ENCODE measurements around the gene ARHGAP27.
"Not testable (repeated sequence)": the region's sequence is repeated elsewhere in the genome, so short reads cannot be mapped to it uniquely, and the experiment has no call there.

The ARHGAP27 gene

DNA sequence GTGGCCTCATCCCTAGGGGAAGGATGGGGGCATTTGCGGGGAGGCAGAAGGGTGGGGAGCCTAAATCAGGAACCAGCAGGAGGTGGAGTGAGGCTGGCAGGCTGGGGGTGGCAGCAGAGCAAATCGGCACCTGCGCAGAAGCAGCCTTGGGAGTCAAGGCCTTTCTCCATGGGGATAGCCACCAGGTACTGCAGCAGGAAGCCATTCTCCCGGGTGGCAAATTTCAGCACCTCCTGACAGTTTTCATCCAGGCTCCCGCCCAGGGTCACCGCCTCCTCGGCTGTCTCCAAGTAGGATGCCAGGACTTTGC lies 20.5 kb upstream of the ARHGAP27 start:
- not testable (repeated sequence) for H3K4me1 ChIP-seq (ENCODE audit: control insufficient read depth, insufficient read depth, low read length); H3K9me3 ChIP-seq (ENCODE audit: control insufficient read depth in 2 of 2, low read length in 2 of 2); H3K4me3 ChIP-seq (ENCODE audit: low read length in 2 of 2); H3K9ac ChIP-seq (ENCODE audit: low read length in 2 of 2); H3K27me3 ChIP-seq (ENCODE audit: control insufficient read depth in 1 of 2, insufficient read depth in 2 of 2, low read length in 2 of 2); H3K27ac ChIP-seq (ENCODE audit: low read length); H3K36me3 ChIP-seq (ENCODE audit: control insufficient read depth in 2 of 2, insufficient read depth in 2 of 2, low read length in 2 of 2)

DNA sequence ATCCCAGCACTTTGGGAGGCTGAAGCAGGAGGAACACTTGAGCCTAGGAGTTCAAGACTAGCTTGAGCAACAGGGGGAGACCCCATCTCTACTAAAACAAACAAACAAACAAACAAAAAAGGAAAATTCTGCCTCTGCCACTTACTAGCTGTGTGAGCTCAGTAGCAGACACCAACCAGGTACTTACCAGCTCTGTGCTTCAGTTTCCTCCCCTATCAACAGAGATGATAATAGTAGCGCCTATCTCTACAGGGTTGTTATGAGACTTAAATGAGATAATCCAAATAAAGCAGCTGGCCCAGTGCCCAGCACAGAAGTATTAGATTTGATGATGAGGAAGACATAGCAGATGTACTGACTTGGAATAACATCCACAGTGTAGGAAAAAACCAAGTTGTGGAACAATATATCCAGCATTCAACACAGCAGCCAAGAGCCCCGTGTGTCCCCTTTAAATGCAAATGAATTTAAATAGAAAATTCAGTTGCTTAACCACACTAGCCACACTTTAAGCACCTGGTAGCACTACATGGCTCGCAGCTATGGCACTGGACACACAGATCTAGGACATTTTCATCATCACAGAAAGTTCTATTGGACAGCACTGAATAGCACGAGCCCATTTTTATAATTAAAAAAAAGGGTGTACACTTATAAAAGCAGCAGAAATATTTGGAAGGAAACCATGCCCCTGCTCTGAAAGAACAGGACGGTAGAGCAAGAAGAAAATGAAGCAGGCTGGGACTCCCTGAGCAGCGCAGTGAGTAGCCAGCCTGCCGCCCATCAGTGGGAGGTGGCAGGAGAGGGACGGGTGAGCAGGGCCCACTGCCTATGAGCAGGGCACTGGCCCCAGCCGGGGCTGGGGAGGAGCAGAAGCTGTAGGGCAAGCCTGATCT lies 19.9 kb upstream of the ARHGAP27 start:
- not testable (repeated sequence) for H3K36me3 ChIP-seq (ENCODE audit: control insufficient read depth in 2 of 2, insufficient read depth in 2 of 2, low read length in 2 of 2); H3K4me1 ChIP-seq (ENCODE audit: control insufficient read depth, insufficient read depth, low read length); H3K27me3 ChIP-seq (ENCODE audit: control insufficient read depth in 1 of 2, insufficient read depth in 2 of 2, low read length in 2 of 2); H3K9ac ChIP-seq (ENCODE audit: low read length in 2 of 2); H3K27ac ChIP-seq (ENCODE audit: low read length); H3K9me3 ChIP-seq (ENCODE audit: control insufficient read depth in 2 of 2, low read length in 2 of 2); H3K4me3 ChIP-seq (ENCODE audit: low read length in 2 of 2)

DNA sequence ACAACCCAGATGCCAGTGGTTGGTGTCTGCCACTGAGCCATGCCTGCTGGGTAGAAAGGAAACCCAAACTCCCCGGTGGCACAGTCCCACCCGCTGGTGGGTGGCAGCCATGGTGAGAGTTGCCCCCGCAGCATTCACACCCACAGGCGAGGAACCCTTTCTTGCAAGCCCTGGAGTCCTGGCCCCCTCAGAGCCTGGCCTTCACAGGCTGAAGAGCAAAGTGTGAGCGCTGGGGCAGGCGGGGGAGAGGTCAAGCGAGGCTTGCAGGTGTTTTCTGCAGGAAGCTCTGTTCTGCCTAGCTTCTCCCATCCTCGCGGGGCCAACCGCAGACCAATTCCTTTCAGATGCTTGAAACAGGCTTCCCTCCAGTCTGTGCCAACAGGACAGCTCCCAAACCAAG lies 19.0 kb upstream of the ARHGAP27 start:
- not testable (repeated sequence) for H3K4me1 ChIP-seq (ENCODE audit: control insufficient read depth, insufficient read depth, low read length); H3K36me3 ChIP-seq (ENCODE audit: control insufficient read depth in 2 of 2, insufficient read depth in 2 of 2, low read length in 2 of 2); H3K9me3 ChIP-seq (ENCODE audit: control insufficient read depth in 2 of 2, low read length in 2 of 2); H3K27me3 ChIP-seq (ENCODE audit: control insufficient read depth in 1 of 2, insufficient read depth in 2 of 2, low read length in 2 of 2); H3K4me3 ChIP-seq (ENCODE audit: low read length in 2 of 2); H3K27ac ChIP-seq (ENCODE audit: low read length); H3K9ac ChIP-seq (ENCODE audit: low read length in 2 of 2)

DNA sequence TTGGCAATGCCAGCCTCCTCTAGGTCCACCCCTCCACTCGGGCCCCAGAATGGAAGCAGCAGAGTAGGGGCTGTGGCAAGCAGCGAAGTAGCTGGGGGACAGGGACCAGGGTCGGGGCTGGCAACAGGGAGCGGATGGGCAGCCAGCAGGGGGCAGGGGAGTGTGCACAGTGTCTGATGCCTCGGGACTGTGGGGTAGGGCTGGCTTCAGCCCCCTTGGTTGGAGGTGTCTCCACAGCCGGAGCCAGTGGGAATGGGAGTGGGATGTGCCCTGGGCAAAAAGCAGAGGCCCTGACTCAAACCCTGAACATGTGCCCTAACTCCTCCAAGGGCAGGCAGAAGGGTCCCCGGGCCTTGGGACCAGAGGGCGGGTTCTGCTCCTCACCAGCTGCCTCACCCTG lies 18.5 kb upstream of the ARHGAP27 start:
- no peaks in the 10 kb centered on the region for H3K27me3 ChIP-seq (ENCODE audit: control insufficient read depth in 1 of 2, insufficient read depth in 2 of 2, low read length in 2 of 2)
- no peaks in the 10 kb centered on the region for H3K4me1 ChIP-seq (ENCODE audit: control insufficient read depth, insufficient read depth, low read length)
- no peak overlapping the region for H3K4me3 ChIP-seq (ENCODE audit: low read length in 2 of 2)
- peaks cover 0 to 4% of the 10 kb centered on the region in 2 donors for H3K36me3 ChIP-seq (ENCODE audit: control insufficient read depth in 2 of 2, insufficient read depth in 2 of 2, low read length in 2 of 2)
- H3K9me3 ChIP-seq (ENCODE audit: control insufficient read depth in 2 of 2, low read length in 2 of 2) = no peaks in the 10 kb centered on the region
- H3K9ac ChIP-seq (ENCODE audit: low read length in 2 of 2) = no peak overlapping the region
- H3K27ac ChIP-seq (ENCODE audit: low read length) = no peak overlapping the region

DNA sequence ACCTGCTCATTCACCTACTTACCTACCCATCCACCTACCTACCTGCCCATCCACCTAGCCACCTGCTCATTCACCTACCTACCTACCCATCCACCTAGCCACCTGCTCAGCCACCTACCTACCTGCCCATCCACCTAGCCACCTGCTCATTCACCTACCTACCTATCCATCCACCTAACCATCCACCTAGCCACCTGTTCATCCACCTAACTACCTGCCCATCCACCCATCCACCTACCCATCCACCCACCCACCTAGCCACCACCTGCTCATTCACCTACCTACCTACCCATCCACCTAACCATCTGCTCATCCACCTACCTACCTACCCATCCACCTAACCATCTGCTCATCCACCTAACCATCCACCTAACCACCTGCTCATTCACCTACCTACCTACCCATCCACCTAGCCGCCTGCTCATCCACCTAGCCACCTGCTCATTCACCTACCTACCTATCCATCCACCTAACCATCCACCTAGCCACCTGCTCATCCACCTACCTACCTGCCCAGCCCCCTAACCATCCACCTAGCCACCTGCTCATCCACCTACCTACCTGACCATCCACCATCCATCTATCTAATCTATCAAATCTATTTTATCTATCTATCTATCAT lies 17.1 kb upstream of the ARHGAP27 start:
- not testable (repeated sequence) for H3K9me3 ChIP-seq (ENCODE audit: control insufficient read depth in 2 of 2, low read length in 2 of 2); H3K4me1 ChIP-seq (ENCODE audit: control insufficient read depth, insufficient read depth, low read length); H3K36me3 ChIP-seq (ENCODE audit: control insufficient read depth in 2 of 2, insufficient read depth in 2 of 2, low read length in 2 of 2); H3K4me3 ChIP-seq (ENCODE audit: low read length in 2 of 2); H3K27me3 ChIP-seq (ENCODE audit: control insufficient read depth in 1 of 2, insufficient read depth in 2 of 2, low read length in 2 of 2); H3K9ac ChIP-seq (ENCODE audit: low read length in 2 of 2); H3K27ac ChIP-seq (ENCODE audit: low read length)

DNA sequence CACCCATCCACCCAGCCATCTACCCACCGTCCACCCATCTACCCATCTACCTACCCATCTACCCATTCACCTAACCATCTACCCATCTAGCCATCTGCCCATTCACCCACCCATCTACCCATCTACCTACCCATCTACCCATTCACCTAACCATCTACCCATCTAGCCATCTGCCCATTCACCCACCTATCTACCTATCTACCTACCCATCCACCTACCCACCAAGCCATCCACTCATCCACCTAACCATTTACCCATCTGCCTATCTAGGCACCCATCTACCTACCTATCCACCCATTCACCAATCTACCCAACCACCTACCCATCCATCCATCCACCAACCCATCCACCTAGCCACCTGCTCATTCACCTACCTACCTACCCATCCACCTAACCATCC lies 16.6 kb upstream of the ARHGAP27 start:
- H3K27me3 ChIP-seq (ENCODE audit: control insufficient read depth in 1 of 2, insufficient read depth in 2 of 2, low read length in 2 of 2); H3K4me3 ChIP-seq (ENCODE audit: low read length in 2 of 2); H3K9ac ChIP-seq (ENCODE audit: low read length in 2 of 2); H3K27ac ChIP-seq (ENCODE audit: low read length); H3K36me3 ChIP-seq (ENCODE audit: control insufficient read depth in 2 of 2, insufficient read depth in 2 of 2, low read length in 2 of 2); H3K9me3 ChIP-seq (ENCODE audit: control insufficient read depth in 2 of 2, low read length in 2 of 2); H3K4me1 ChIP-seq (ENCODE audit: control insufficient read depth, insufficient read depth, low read length): not testable (repeated sequence)

DNA sequence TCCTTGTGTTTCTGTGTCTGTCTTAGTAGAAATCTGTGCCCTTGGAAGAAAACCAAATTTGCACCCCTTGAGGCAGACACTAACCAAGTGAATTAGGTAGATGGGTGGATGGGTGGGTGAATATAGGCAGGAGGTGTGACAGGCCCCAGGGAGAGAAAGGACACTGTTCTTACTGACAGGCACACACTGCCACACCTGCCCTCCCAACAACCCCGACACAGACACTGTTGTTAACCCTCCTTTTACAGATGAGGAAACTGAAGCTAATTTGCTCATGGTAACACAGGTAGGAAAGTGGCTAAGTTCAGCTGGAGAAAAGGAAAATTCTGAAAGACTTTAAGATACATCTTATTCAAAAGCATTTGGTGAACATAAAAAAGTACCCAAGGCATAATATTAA lies 15.8 kb upstream of the ARHGAP27 start:
- not testable (repeated sequence) for H3K4me3 ChIP-seq (ENCODE audit: low read length in 2 of 2); H3K36me3 ChIP-seq (ENCODE audit: control insufficient read depth in 2 of 2, insufficient read depth in 2 of 2, low read length in 2 of 2); H3K4me1 ChIP-seq (ENCODE audit: control insufficient read depth, insufficient read depth, low read length); H3K27me3 ChIP-seq (ENCODE audit: control insufficient read depth in 1 of 2, insufficient read depth in 2 of 2, low read length in 2 of 2); H3K27ac ChIP-seq (ENCODE audit: low read length); H3K9ac ChIP-seq (ENCODE audit: low read length in 2 of 2); H3K9me3 ChIP-seq (ENCODE audit: control insufficient read depth in 2 of 2, low read length in 2 of 2)

DNA sequence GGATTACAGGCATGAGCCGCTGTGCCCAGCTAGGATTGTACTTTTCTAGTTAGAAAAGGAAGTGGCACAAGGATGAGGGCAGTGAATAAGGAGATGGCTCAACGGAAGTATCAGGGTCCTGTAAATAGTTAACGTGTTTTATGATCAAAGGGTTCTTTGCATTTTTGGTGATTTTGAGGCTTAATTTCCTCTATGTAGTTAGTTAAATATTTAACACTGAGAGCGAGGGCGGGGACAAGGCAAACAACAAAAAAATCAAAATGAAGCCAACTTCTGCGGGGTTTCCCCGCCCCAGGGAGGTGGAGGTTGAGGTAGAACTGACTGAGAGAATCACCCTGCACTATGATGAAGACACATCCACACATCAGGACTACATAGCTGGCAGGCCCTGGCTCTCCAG lies 15.4 kb upstream of the ARHGAP27 start:
- not testable (repeated sequence) for H3K27me3 ChIP-seq (ENCODE audit: control insufficient read depth in 1 of 2, insufficient read depth in 2 of 2, low read length in 2 of 2); H3K27ac ChIP-seq (ENCODE audit: low read length); H3K4me1 ChIP-seq (ENCODE audit: control insufficient read depth, insufficient read depth, low read length); H3K4me3 ChIP-seq (ENCODE audit: low read length in 2 of 2); H3K36me3 ChIP-seq (ENCODE audit: control insufficient read depth in 2 of 2, insufficient read depth in 2 of 2, low read length in 2 of 2); H3K9ac ChIP-seq (ENCODE audit: low read length in 2 of 2); H3K9me3 ChIP-seq (ENCODE audit: control insufficient read depth in 2 of 2, low read length in 2 of 2)

DNA sequence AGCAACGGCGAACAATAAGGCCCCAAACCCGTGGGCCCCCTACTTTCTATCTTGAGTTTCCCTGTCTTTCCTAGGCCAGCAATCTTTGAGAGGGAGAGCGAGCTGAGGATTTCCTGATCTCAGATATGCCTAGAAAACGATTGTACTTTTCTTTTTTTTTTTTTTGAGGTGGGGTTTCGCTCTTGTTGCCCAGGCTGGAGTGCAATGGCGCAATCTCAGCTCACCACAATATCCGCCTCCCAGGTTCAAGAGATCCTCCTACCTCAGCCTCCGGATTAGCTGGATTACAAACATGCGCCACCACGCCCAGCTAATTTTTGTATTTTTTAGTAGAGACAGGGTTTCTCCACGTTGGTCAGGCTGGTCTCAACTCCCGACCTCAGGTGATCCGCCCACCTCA lies 15.0 kb upstream of the ARHGAP27 start:
- H3K27ac ChIP-seq (ENCODE audit: low read length); H3K9ac ChIP-seq (ENCODE audit: low read length in 2 of 2); H3K36me3 ChIP-seq (ENCODE audit: control insufficient read depth in 2 of 2, insufficient read depth in 2 of 2, low read length in 2 of 2); H3K4me1 ChIP-seq (ENCODE audit: control insufficient read depth, insufficient read depth, low read length); H3K4me3 ChIP-seq (ENCODE audit: low read length in 2 of 2); H3K27me3 ChIP-seq (ENCODE audit: control insufficient read depth in 1 of 2, insufficient read depth in 2 of 2, low read length in 2 of 2); H3K9me3 ChIP-seq (ENCODE audit: control insufficient read depth in 2 of 2, low read length in 2 of 2): not testable (repeated sequence)

DNA sequence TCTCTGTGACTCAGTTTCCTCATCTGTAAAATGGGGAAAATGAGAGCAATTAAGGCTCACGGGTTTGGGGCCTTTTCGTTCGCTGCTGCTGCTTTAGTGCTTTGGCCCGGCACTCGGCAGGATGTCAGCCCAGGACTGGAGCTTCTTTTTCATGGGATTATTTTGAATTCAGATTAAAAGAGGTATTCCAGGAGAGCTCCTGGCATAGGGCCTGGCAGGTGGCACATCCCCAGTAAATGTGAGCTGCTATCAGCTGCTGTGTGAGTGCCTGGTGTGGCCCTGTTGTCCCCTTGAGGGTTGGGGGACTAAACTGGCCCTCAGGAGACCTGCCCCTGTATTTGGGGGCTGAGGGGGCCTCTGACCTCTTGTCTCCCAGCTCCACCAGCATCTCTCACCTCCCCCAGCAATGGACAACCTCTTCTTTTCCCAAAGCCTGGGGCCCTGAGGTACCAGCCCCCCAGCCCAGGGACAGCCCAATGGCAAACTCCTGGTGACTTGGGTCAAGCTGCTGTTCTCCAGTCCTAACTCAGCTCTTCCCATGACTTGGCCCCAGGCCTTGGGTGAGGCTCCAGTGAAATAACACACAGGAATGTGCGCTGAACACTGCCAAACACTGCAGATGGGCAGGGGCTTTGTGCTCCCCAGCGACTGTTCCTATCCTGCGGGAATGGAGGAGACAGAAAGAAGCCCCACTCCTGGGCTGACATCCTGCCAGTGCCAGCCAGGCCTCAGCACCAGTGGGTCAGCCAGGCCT lies 14.4 kb upstream of the ARHGAP27 start:
- H3K27ac ChIP-seq (ENCODE audit: low read length) = not testable (repeated sequence)

More for the DNA sequence above, 14.4 kb upstream of the ARHGAP27 start:
- not testable (repeated sequence) for H3K27me3 ChIP-seq (ENCODE audit: control insufficient read depth in 1 of 2, insufficient read depth in 2 of 2, low read length in 2 of 2); H3K9me3 ChIP-seq (ENCODE audit: control insufficient read depth in 2 of 2, low read length in 2 of 2); H3K4me3 ChIP-seq (ENCODE audit: low read length in 2 of 2); H3K9ac ChIP-seq (ENCODE audit: low read length in 2 of 2); H3K36me3 ChIP-seq (ENCODE audit: control insufficient read depth in 2 of 2, insufficient read depth in 2 of 2, low read length in 2 of 2); H3K4me1 ChIP-seq (ENCODE audit: control insufficient read depth, insufficient read depth, low read length)

Measured in stomach smooth muscle (tissue), 2 donors.